GM10266 (cell line): ENCODE data around the gene GBX1.

Experiments
- DNase-seq: peaks from one replicate; pipeline ENCODE4 v3.0.0; 2012; ENCODE audit errors: extremely low spot score
- TF ChIP-seq, protein P1 (sequence below): IDR thresholded peaks from 2 replicates; pipeline ENCODE4 v1.5.1; 2012; ENCODE audit warnings: mild to moderate bottlenecking, low read depth; ENCODE audit not compliant: control insufficient read depth, insufficient read depth; ENCODE audit errors: missing control alignments

GBX1 gene

DNA sequence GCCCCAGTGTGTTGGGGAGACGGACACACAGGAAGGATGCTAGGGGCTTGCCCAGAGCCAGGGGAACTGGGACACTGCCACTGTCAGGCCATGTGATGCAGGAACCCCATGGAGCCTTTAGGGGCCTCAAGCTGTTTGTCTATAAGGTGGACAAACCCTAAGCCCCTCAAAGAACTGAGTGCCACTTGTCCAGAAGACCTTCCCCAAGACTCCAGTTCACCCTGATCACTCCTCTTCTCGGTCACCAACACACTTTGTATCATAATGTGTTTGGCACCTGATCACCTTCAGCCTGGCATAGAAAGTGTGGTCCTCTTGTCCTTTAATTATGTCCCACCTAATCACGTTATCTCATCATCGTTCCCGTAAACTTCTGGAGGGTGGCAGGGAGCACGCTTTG is 42.1 kb upstream of the GBX1 start:
- DNase-seq: no peak
- TF ChIP-seq, protein P1, sequence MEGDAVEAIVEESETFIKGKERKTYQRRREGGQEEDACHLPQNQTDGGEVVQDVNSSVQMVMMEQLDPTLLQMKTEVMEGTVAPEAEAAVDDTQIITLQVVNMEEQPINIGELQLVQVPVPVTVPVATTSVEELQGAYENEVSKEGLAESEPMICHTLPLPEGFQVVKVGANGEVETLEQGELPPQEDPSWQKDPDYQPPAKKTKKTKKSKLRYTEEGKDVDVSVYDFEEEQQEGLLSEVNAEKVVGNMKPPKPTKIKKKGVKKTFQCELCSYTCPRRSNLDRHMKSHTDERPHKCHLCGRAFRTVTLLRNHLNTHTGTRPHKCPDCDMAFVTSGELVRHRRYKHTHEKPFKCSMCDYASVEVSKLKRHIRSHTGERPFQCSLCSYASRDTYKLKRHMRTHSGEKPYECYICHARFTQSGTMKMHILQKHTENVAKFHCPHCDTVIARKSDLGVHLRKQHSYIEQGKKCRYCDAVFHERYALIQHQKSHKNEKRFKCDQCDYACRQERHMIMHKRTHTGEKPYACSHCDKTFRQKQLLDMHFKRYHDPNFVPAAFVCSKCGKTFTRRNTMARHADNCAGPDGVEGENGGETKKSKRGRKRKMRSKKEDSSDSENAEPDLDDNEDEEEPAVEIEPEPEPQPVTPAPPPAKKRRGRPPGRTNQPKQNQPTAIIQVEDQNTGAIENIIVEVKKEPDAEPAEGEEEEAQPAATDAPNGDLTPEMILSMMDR: no peak

DNA sequence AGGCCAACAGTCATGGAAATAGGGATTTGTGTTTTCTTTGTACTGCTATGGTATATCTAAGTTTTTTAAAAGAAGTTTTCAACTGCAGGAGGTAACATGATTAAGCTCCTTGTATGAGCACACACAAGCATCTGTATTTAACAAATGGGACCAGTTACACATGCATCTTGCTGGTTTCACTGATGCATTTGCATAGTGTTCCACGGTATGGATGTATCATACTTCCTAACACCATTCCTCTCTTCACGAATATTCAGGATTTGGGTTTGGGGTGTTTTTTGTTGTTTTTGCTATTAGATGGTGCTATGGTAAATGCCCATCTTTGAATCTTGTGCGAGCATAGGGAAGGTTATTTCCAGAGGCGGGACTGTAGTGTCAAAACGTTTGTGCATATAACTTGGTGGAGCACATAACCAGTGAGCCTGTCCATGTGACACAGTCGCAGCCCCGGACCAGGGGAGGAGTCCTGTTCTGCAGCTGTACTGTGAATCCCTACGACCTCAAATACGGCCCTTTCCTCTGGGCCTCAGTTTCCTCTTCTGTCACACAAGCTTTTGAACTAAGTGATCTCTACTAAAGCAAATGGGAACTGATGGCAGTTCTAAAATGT is 40.9 kb upstream of the GBX1 start:
- no peak for DNase-seq
- TF ChIP-seq, protein P1: no peak

DNA sequence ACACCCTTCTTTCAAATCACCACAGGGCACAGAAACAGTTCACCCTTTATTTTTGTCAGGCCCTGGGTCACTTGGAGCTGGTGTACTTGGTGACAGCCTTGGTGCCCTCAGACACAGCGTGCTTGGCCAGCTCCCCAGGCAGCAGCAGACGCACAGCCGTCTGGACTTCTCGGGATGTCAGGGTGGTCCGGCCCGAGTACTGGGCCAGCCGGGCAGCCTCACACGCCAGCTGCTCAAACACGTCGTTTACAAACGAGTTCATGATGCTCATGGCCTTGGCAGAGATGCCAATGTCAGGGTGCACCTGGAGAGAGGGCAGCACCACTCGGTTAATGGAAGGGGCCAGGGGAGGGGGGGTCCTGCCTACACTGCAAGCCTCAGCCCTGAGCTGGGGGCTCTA is 40.3 kb upstream of the GBX1 start:
- no peak for DNase-seq
- TF ChIP-seq, protein P1: no peak

DNA sequence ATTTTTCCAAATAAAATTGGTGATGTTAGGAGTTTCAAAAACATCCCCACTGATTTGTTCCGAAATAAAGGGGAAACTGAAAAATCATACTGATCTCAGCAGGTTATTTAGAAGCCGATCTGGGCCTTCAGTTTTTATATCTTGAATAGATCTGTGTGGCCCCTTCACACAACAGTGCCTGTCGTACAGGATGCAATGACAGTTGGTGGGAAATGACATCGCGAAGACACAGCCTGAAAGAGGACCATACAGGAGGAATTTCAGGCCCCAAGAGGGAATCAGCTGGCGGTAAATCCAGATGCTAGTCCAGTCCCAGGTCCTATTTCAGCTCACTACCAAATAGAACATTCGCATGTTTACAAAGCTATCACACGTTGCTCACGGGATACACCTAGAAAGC is 39.8 kb upstream of the GBX1 start:
- TF ChIP-seq, protein P1: no peak
- no peak for DNase-seq

DNA sequence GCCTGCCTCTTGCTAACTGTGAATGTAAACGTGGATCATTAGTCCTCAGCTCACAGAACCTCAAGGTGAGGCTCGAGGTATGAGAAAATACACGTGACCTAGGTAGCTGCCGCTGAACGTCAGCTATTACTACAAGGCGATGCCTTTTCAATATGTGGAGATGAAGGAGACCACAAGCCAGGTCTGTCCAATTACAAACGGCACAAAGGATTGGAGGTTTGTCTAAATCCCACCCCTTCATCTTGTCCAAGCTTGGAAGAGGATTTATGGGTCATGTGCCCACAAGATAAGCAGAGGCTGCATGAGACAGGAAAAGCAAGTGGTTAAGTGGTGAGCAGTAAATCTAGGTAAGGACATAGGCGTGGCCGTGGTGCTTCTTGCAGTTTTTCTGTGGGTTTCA is 39.4 kb upstream of the GBX1 start:
- TF ChIP-seq, protein P1: no peak
- DNase-seq: no peak

DNA sequence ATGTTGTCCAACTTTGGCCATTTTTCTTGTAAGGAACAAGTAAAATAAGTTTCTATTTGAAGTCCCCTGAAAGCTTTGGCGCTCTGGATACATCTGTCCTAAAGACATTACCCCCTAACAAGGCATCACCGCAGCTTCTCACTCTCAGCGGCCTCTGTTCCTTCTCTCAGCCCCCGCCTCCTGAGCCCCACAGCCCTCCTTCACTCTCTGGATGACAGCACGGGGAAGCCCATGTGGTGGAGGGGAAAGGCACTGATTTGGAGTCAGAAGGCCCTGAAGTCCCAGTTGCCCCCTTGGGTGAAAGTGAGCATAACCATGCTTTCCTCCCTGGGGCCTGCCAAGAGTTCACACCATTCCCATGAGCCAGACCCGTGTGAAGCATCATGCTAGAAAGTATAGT is 38.2 kb upstream of the GBX1 start:
- TF ChIP-seq, protein P1: no peak
- DNase-seq: no peak

DNA sequence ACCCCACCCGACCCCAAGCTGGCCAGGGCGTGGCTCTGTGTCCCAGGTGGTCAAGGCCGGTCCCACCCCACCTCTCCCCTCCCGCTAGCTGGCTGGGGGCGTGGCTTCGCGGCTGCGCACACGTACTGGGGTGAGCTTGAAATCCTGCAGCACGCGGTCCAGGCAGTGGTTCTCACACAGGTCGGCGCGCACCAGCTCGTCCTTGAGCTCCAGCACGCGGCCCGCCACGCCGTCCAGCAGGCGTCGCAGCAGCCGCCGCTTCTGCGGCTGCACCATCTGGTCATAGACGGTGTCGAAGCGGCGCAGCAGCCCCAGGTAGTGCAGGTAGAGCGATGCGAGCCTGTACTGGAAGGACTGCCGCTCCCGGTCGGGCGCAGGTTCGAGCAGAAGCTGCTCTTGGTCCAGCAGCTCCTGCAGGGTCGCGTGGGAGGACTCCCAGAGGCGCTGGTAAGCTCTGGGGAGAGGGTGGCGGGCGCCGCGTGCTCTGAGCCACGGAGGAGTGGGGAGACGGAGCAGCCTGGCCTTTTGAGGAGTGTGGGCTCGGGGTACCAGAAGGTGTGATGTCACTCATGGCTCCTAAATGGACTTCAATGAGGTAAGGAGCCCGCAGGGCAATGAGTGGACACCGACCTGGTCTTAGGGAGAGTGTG is 37.0 kb upstream of the GBX1 start:
- no peak for DNase-seq
- TF ChIP-seq, protein P1: no peak
